Loucy (cell line): ENCODE data around the gene CHRM3.

Experiments used
- H2AFZ ChIP-seq: fragments of 200-600 bp; sonication (generic); 2 replicates; pipeline ENCODE4 v1.6.0; 2016; ENCODE audit warnings: antibody characterized with exemption, mild to moderate bottlenecking, low read length, moderate library complexity
- H3F3A ChIP-seq: fragments of 200-600 bp; 2 replicates; pipeline ENCODE4 v1.6.0; 2016; ENCODE audit warnings: antibody characterized with exemption, low read depth, mild to moderate bottlenecking
- H3K27me3 ChIP-seq: fragments of 200-600 bp; sonication (generic); 2 replicates; pipeline ENCODE4 v1.6.1; 2014; ENCODE audit warnings: low read length, mild to moderate bottlenecking; ENCODE audit not compliant: insufficient read depth, poor library complexity, severe bottlenecking
- H3K36me3 ChIP-seq: fragments of 200-600 bp; sonication (generic); 2 replicates; pipeline ENCODE4 v1.6.1; 2016; ENCODE audit warnings: low read length; ENCODE audit not compliant: insufficient read depth
- H3K4me1 ChIP-seq: fragments of 200-600 bp; sonication (generic); 2 replicates; pipeline ENCODE4 v1.5.1; 2014; ENCODE audit warnings: low read length, mild to moderate bottlenecking; ENCODE audit not compliant: insufficient read depth, poor library complexity, severe bottlenecking
- H3K4me2 ChIP-seq: fragments of 200-600 bp; sonication (generic); 2 replicates; pipeline ENCODE4 v1.6.0; 2014; ENCODE audit warnings: antibody characterized with exemption, low read length, low read depth, mild to moderate bottlenecking; ENCODE audit not compliant: poor library complexity, severe bottlenecking
- H3K4me3 ChIP-seq: fragments of 200-600 bp; sonication (generic); 2 replicates; pipeline ENCODE4 v1.5.1; 2014; ENCODE audit warnings: low read length, mild to moderate bottlenecking, mixed read lengths; ENCODE audit not compliant: poor library complexity, severe bottlenecking
- H3K79me2 ChIP-seq: fragments of 200-600 bp; sonication (generic); 2 replicates; pipeline ENCODE4 v1.6.1; 2014; ENCODE audit warnings: low read length; ENCODE audit not compliant: insufficient read depth
- H3K9ac ChIP-seq: fragments of 200-600 bp; sonication (generic); 2 replicates; pipeline ENCODE4 v1.6.0; 2014; ENCODE audit warnings: mild to moderate bottlenecking, low read depth, low read length, moderate library complexity; ENCODE audit not compliant: poor library complexity, severe bottlenecking
- H3K9me2 ChIP-seq: fragments of 200-600 bp; sonication (generic); replicated peaks from 2 replicates; pipeline ENCODE4 v1.6.1; 2016; ENCODE audit warnings: low read depth, low read length, mixed read lengths
- H3K9me3 ChIP-seq: fragments of 200-600 bp; sonication (generic); 2 replicates; pipeline ENCODE4 v1.6.1; 2014; ENCODE audit warnings: mild to moderate bottlenecking, antibody characterized with exemption, low read length, low read depth; ENCODE audit not compliant: insufficient read depth
- H4K20me1 ChIP-seq: fragments of 200-600 bp; sonication (generic); 2 replicates; pipeline ENCODE4 v1.6.0; 2014; ENCODE audit warnings: antibody characterized with exemption, low read length, mild to moderate bottlenecking; ENCODE audit not compliant: insufficient read depth, poor library complexity, severe bottlenecking
- EZH2phosphoT487 ChIP-seq: fragments of 200-600 bp; IDR thresholded peaks from 2 replicates; pipeline ENCODE4 v1.6.1; 2018; ENCODE audit warnings: antibody characterized with exemption, mild to moderate bottlenecking, moderate library complexity, borderline replicate concordance
- TF ChIP-seq, protein P1 (sequence below): fragments of 200-600 bp; sonication (generic); conservative IDR thresholded peaks from 2 replicates; pipeline ENCODE4 v1.5.1; 2014; ENCODE audit warnings: mild to moderate bottlenecking, antibody characterized with exemption, low read length

The CHRM3 gene

DNA sequence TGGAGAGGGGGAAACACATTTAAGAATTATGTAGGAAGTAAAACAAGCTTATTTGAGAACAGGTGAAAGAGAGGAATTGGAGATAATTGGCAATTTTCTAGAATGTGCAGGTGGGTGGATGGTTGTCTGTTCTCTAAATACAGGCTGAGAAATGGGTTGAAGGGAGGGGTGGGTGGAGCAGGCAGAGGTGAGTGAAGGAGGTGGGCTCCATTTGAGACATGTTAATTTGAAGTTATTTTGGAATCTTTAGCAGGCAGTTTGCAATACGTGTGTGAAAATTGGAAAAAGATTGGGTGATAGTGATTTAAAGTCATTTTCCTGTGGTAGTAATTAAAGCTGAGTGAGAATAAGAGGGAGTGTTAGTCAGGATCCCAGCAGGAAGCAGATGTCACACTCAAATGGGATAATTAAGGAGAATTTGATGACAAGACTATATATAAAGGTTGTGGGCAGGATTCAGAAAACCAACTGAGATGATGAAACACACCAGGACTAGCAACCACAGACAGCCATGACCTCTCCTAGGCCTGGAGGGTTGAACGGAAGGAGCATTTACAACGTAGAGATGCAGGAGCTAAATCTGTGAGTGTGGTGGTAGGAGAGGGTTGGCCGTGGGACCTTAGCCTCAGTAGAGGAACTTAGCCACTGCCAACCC is 40.6 kb downstream of the CHRM3 start:
- Histone ChIP-seq H3K4me2 (no peak overlapping the region), H3F3A (no peaks in the 10 kb centered on the region), H3K9me2 (no peaks in the 10 kb centered on the region), H3K9me3 (no peaks in the 10 kb centered on the region), H3K79me2 (no peaks in the 10 kb centered on the region), H4K20me1 (no peaks in the 10 kb centered on the region), H3K4me3 (no peak overlapping the region), H3K9ac (no peak overlapping the region), H3K4me1 (no peaks in the 10 kb centered on the region), H3K27me3 (no peaks in the 10 kb centered on the region), H2AFZ (no peak overlapping the region), H3K36me3 (no peaks in the 10 kb centered on the region)
- TF ChIP-seq EZH2phosphoT487, result no peak
- TF ChIP-seq, protein P1, sequence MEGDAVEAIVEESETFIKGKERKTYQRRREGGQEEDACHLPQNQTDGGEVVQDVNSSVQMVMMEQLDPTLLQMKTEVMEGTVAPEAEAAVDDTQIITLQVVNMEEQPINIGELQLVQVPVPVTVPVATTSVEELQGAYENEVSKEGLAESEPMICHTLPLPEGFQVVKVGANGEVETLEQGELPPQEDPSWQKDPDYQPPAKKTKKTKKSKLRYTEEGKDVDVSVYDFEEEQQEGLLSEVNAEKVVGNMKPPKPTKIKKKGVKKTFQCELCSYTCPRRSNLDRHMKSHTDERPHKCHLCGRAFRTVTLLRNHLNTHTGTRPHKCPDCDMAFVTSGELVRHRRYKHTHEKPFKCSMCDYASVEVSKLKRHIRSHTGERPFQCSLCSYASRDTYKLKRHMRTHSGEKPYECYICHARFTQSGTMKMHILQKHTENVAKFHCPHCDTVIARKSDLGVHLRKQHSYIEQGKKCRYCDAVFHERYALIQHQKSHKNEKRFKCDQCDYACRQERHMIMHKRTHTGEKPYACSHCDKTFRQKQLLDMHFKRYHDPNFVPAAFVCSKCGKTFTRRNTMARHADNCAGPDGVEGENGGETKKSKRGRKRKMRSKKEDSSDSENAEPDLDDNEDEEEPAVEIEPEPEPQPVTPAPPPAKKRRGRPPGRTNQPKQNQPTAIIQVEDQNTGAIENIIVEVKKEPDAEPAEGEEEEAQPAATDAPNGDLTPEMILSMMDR, result no peak

DNA sequence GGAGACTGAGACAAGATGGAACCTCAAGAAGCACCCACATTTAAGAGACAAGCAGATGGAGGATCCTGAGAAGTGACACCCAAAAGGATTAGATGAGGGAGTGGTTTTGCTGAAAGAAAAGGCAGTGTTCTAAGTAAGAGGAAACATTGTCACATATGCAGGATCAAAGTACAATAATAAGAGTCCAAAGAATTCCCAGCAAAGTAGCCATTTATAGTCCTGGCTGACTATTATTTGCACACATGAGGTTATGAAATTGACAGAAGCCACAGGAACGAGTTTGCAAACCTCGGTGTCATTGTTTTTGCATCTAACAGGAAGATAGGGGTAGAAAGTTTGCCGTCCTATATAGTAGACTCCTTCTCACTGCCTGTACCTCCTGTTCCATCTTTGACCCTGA is 41.3 kb downstream of the CHRM3 start:
- no peak overlapping the region for H3K9ac ChIP-seq
- H3K4me2 ChIP-seq, result no peak overlapping the region
- no peak for TF ChIP-seq EZH2phosphoT487
- TF ChIP-seq, protein P1, result no peak
- H3K9me2 ChIP-seq, result no peaks in the 10 kb centered on the region
- H3K79me2 ChIP-seq, result no peaks in the 10 kb centered on the region
- H3K9me3 ChIP-seq, result no peaks in the 10 kb centered on the region
- H3K4me1 ChIP-seq, result no peaks in the 10 kb centered on the region
- no peaks in the 10 kb centered on the region for H3K36me3 ChIP-seq
- no peak overlapping the region for H2AFZ ChIP-seq
- H3F3A ChIP-seq, result no peaks in the 10 kb centered on the region
- H4K20me1 ChIP-seq, result no peaks in the 10 kb centered on the region
- no peak overlapping the region for H3K4me3 ChIP-seq
- H3K27me3 ChIP-seq, result no peaks in the 10 kb centered on the region

DNA sequence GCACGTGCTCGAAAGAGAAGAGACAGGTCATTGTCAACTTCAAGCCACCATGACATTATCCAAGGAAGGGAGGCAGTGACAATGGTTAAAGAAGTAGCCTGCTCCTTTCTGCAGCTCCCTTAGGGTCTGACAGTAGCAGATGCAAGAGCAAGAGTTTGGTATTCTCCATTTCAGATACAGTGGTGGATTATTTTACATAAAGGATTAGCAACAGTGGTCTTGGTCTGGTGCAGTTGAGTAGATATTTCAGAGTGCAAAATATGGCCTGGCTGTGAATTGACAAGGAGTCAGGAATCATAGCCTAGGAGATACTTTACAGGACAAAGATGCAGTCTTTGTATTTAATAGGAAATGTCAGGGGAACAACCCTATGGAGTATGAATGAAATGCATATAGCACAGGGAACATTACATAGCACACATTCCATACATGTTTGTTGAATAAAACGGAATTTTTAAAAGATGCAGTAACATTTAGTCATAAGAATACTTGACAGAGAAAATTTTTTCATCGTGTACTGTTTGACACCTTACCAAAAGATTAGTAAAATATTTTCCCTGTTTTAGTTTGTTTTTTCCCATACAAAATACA is 41.8 kb downstream of the CHRM3 start:
- Histone ChIP-seq H3K4me3 (no peak overlapping the region), H3K4me1 (no peaks in the 10 kb centered on the region), H3K36me3 (no peaks in the 10 kb centered on the region), H3K27me3 (no peaks in the 10 kb centered on the region), H3K9me3 (no peaks in the 10 kb centered on the region), H4K20me1 (no peaks in the 10 kb centered on the region), H3F3A (no peaks in the 10 kb centered on the region), H2AFZ (no peak overlapping the region), H3K79me2 (no peaks in the 10 kb centered on the region), H3K9me2 (no peaks in the 10 kb centered on the region), H3K4me2 (no peak overlapping the region), H3K9ac (no peak overlapping the region)
- no peak for TF ChIP-seq EZH2phosphoT487

DNA sequence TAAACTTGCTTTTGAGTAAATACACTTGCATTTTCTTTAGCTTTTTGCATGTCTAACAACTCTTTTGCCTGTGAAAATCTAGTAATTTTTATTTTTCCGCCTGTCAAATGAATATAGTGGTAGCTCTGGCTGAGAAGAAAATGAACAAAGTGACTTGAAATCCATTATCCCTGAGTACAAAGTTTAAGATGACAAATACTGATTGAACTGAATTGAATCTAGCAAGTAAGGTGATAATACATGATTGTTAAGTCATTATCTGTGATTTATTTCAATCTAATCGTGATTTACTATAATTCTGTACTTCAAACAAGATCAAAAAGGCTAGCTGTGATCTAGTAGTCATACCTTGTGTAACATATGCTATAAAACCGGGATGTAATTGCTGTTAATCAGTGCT is 42.8 kb downstream of the CHRM3 start:
- no peaks in the 10 kb centered on the region for H3F3A ChIP-seq
- H3K9me3 ChIP-seq, result no peaks in the 10 kb centered on the region

More for the DNA sequence above, 42.8 kb downstream of the CHRM3 start:
- TF ChIP-seq EZH2phosphoT487, result no peak
- TF ChIP-seq, protein P1, result no peak
- no peak overlapping the region for H3K9ac ChIP-seq
- H3K79me2 ChIP-seq, result no peaks in the 10 kb centered on the region
- no peaks in the 10 kb centered on the region for H3K27me3 ChIP-seq
- no peak overlapping the region for H3K4me3 ChIP-seq
- H2AFZ ChIP-seq, result no peak overlapping the region
- H3K4me2 ChIP-seq, result no peak overlapping the region
- H4K20me1 ChIP-seq, result no peaks in the 10 kb centered on the region
- H3K4me1 ChIP-seq, result no peaks in the 10 kb centered on the region
- no peaks in the 10 kb centered on the region for H3K9me2 ChIP-seq
- H3K36me3 ChIP-seq, result no peaks in the 10 kb centered on the region
